GM19239 (cell line): ENCODE data around the gene ATOH8.

Experiments
- DNase-seq: peaks from one replicate; pipeline ENCODE4 v3.0.0; 2011; ENCODE audit warnings: low spot score; ENCODE audit not compliant: insufficient read length
- FAIRE-seq: peaks from 2 replicates; lab custom pipeline; 2011; peaks lifted over from hg19 to GRCh38; lab: Jason Lieb, UNC

The ATOH8 gene

DNA sequence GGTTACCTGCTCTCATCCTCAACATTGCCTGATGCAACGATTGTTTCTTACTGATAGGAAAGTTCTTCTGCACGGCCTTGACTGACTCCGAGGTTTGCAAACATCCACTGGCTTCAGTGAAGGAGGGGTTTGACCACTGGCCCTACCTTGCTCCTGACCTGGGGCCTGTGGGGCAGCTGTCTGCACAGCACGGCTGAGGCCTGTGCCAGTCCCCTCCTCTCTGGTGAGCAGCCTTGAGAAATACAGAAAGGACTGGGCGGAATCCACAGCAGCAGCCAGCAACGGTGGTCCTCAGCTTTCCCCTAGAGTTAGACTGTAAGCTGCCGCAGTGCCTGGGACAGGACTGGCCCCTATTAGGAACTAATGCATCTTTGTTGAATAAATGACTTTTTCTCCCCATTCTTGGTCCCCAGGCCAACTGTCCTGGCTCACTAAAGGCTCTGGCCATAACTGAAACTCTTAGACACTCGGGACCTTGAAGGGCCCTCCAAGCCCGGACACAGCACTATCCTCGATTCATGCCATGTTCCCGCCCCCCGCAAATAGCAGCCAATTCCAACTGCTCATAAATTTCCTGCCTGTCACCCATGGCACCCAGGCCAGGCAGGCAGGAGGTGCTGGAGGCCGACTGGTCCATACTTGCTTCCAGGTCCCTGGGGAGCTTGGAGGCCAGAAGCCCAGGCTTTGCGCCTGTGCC, 26.7 kb downstream of the ATOH8 start:
- DNase-seq (no peak), FAIRE-seq (no peak)

DNA sequence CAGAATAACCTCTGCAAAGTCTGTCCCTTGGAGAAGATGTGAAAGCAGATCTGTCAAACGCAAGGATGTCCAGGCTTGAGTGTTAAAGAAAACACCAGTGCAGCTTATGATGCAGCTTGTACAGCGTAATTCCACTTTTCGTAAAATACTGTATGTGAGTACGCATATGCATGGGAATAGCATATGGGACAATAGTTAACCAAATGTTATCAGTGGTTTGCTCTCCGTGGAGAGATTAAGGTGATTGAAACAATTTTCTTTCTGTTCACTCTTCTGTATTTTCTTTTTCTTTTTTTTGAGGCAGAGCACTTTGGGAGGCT, 27.2 kb downstream of the ATOH8 start:
- FAIRE-seq (no peak), DNase-seq (no peak)

DNA sequence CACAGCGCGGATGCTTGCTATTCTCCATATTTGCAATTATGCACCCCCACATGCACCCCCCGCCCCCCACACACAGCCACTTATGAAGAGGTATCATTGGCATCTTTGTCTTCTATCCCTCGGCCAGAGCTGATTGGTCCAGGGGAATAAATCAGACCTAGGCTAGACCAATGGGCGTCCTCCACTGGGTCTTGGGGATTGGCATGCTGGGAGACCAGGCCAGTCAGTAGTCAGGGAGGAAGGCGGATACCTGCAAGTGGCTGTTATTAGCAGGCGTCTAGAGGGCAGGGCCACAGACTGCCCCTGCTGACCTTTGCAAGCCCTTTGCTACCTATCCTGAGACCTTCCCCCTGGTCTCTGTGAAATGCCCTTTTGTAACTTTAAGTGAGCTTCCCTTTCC, 30.0 kb downstream of the ATOH8 start:
- FAIRE-seq (no peak), DNase-seq (no peak)

DNA sequence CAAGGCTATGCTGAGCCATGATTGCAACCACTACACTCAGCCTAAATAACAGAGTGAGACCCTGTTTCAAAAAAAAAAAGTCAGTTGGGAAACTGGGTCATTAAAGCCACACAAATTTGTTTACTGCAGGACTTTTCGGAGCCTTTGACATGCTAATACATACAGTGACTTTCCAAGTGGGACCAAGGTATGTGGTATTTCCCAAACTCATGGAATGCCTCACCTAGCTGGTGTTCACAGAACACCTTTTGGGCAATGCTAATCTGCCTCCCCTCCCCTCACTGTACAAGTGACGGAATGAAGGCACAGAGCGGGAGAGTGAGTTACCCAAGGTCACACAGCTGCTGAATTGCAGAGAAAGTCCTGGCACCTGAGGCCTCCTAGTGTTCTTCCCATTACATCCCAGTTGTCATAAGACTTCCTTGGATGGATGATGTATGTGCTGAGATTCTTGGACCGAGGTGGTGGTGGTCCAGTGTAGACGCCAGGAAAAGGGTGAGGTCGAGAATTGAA, 30.7 kb downstream of the ATOH8 start:
- DNase-seq = no peak
- FAIRE-seq = no peak

DNA sequence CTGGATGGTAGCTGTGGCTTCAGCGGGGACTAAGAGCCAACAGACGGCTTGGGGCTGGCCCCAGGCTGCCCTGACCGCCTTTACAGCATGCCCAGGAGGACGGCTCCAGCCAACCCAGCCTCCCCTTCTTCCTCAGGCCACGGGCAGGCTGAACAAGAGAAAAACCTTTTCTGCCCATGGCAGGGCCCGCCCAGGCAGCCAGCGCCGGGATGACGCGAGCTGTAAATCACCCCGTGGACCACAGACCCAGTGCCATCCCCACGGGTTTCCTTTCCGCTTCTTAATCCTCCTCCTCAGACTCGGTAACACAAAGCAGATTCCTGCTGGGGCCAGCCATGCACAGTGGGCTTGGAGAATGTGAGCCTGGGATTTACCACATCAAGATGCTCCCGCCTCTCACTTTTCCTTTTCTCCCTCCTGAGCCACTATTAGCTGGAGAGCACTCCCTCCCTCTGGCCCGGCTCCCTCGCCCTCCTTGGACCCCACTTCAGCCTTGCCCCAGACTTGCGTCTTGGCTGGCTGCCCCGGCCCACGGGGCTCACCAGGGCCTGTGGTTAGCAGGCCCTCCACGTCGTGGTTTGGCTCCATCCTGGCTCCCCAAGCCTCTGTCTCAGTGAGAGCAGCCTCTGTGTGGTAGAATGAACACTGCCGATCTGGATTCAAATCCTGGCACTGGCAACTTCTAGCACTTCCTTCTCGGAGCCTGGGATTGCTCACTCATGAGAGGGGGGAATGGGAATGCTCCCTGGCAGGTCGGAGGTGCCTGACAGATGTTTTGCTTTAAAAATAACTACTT, 31.4 kb downstream of the ATOH8 start:
- DNase-seq = no peak
- no peak for FAIRE-seq

DNA sequence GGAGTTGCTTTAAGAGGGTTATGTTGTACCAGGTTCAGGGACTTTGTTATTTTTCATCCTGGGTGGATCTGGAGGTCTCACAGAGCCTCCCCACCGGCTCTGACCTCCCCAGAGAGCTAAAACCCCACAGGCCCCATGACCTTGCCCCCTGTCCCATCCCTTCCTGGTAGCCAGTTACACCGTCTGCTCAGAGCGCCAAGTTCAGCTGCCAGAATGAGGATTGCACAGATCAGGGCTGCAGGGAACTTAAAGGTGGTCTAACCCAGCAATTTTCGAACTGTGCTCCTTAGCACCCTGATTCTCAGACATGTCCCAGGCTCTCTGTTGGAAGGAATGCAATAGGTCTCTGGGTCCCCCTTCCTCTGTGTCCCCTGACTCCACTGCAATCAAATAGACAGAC, 32.1 kb downstream of the ATOH8 start:
- DNase-seq = no peak
- FAIRE-seq = no peak

DNA sequence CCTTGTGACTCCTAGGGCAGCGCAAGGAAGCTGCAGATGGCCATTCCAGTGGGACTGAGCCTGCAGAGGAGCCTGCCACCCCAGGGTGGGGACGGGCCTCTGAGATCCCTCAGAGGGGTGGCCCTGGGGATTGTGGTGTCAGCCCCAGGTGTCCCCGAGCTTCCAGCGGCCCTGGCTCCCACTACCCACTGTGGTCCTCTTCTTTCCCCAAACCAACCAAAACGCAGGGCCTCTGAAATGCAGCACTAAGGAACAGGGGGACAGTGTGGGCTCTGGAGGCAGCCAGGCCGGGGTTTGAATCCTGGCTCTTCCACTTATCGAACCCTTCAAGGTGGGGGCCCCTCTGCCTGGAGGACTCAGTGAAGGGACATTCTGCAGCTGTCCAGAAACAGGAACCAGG, 32.7 kb downstream of the ATOH8 start:
- FAIRE-seq (no peak), DNase-seq (no peak)

DNA sequence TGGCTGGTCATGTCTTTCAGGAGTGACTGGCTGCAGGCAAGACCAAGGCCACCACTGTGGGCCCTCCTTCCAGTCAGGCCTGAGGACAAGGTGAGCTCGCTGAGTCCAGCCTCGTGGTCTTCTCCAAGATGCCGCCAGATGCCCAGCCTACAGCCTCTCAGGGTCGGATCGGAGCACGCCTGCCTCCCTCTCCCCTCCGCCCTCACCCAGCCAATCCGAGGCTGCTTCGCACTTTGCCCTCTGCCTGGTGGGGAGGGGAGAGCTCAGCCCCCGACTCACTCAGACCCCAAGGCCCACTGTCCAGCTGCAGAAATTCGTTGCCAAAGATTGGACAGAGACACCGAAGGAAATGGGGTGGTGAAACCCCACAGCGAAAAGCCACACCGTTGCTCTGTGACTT, 33.1 kb downstream of the ATOH8 start:
- DNase-seq = no peak
- no peak for FAIRE-seq

DNA sequence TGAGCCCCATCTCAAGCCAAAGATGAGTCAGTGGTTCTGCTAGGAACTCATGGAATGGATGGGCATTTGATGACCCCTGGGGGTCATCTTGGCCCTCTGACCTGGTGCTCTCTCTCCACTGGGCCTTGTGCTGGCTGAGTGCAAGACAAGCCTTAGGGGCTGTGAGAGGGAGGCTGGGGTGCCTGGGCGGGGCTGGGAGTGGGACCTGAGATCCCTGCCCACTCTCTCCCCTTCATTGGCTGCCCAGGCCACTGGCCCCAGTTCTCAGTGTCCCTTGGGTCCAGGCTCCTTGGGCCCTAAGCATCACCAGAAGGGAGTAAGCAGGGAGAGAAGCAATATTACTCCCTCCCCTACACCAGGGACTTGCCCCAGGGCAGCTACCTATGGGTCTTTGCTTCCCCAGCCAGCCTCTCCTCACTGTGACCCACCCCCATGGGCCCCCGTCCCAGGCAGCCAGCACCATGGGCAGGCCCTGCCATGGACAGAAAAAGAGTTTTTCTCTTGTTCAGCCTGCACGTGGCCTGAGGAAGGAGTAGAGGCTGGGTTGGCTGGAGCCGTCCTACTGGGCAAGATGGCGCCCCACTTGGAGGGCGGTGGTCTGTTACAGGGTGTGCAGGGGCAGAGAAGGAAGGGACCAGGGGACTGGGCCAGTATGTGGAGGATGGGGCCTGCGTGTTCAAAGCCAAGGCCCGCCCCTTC, 33.6 kb downstream of the ATOH8 start:
- no peak for FAIRE-seq
- no peak for DNase-seq

DNA sequence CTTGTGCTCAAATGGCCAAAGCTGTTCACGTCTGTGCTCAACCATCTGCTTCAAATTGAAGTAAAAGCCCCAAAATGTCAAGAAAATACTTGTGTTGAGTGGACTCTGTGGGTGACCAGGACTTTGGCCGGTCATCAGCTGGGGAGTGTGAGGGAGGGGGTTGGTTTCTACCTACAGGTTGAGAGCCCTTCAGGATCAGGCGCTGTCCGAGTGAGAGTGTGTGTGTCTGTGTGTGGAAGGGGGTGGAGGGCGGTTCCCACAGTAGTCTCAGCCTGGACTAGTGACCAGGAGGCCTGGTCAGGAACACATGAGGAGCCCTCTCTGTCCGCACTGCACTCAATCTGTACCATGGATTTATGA, 34.2 kb downstream of the ATOH8 start:
- DNase-seq (no peak), FAIRE-seq (no peak)

DNA sequence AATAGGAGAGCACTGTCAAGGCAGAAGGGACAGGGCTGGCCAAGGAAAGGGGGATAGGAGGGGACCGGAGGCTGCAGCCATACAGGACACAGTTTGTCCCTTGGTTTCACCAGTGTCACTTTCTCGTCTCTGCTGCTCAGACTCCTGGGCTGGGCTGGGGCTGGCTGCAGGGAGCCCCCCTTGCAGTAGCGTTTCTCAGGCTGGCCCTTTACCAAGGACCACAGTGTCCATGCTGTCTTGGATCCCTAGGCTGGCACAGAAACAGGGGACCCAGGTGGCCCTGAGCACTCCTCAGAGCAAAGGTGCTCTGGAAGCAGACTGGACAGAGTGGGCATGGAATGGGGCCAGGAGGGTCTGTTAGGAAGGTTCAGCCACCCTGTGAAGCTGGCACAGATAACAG, 34.8 kb downstream of the ATOH8 start:
- FAIRE-seq (no peak), DNase-seq (no peak)

DNA sequence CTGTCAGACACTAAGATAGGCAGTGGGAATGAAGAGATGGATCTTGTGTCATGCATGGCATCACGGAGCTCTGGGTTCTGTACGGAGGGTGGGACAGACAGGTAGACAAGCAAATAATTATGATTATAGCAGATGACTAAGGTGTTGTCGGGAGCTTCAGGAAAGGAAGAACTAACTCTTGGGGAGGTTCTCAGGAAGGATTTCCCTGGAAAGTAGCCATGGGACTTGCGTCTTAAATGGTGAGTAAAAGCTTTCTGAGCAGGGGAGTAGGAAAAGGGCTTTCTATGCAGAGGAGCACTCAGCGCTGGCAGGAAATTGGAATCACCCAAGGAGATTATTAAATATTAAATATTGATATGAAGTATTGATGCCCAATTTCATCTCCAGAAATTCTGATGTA, 35.5 kb downstream of the ATOH8 start:
- FAIRE-seq (no peak), DNase-seq (no peak)

DNA sequence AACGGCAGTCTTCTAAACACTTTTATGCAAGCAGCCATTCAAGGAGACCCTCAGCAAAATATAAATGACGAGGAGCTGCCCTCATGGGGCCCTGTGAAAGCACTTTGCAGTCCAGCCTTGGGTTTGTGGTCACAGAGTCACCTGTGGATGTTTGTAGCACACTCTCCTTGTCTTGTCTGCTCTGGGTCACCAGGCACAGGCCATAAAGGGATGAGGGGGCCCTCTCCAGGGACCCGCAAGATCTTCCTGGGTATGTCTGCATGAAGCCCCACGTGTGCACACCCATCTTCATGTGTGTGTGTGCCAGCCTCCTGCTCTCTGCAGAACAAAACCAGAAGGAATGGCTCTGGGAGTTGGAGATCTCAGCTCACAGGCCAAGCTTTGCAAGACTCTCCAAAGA, 36.2 kb downstream of the ATOH8 start:
- FAIRE-seq (no peak), DNase-seq (no peak)

DNA sequence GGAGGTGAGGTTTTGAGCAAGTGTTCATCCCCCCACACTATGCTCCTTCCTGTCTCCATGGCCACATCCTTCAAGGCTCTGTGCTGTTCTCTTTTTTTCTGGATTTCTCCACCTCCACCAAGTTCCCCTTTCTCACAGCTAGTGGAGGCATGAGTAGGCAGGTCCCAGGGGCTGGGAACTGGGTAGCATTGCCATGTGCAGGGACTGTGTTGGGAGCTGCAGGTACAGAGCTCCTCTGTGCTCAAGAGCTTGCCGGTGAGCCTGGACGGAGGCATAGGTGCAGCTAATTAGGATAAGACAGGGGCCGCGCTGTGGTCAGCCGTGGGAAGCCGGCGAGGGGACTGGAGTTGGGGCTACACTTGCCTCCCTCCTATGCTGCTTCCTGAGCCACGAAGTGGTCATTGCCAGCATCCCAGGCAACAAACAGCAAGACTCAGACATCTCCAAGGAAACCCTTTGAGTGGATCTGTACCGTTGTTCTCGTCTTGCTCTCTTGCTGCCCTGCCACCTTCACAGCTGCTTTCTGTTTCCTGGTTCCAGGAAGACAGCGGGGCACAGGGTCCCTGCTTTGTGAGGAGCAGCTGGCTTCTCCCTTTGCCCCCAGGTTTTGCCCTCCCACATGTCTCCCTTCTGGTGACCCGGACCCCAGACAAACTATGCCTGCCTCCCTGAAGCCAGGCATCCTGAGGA, 36.9 kb downstream of the ATOH8 start:
- DNase-seq (no peak), FAIRE-seq (no peak)

DNA sequence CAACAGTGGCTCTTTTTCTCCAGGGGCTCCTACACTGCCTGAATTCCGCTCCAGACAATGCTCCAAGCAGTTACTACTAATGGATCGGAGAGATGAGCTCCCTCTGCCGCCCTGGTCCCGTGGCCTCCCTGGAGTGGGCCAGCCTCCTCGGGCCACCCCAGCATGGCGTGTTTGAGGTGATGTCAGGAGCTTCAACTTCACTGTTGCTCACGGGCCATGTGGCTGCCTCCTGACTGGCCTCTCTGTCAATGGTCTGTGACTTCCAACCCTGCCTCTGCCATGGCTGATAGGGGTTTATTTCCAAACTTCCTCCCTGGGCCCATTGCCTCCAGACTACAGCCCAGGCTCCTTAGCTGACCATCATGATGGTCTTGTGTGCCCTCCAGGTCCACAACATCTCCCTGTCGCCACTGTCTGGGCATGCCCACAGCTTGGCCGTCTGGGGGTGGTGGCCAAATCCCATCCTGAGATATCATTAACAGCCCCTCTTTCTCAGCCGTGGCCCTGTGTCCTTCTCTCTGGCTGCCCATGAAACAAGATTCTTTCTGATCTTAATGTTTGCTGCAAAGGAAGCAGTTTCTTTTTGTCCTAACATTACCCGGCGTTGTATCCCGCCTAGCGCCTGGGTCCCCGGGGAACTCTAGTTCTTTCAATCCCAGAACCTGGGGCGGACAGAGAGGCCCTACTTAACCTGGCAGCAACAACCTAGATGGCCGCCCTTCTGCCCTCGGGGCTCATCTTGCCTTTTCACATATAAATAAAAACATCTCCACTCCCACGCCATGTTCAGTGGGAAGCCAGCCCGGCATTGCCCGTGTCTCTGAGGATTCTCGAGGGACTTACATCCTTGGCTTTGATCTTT, 38.1 kb downstream of the ATOH8 start:
- no peak for FAIRE-seq
- no peak for DNase-seq

DNA sequence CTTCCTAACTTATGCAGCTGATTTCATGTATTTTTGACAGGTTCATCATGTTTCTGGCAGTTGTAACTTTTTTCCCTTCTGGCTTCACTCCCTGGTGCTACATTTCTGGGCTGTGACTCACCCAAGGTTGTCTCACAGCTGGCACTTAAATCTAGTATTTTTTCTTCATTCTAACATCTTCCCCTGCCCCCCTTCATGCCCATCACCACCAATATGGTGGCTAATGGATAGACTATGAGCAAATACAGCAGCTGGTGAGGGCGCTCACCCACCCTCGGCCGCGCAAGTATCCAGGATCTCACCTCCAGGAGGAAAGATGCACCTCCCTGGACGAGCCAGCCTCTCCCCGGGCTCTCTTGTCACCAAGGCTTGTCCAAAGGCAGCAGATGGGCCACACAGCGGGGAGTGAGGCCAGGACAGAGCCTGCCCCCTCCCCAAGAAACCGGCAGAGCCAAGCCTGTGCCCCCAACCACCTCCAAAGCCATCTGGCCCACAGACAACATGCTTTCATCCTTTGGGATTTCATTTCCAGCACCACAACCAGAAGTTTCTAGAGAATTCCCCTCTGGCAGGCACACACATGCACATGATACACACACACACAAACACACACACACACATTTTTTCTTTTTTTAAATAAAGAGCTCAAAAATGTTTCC, 39.1 kb downstream of the ATOH8 start:
- DNase-seq (no peak), FAIRE-seq (no peak)

DNA sequence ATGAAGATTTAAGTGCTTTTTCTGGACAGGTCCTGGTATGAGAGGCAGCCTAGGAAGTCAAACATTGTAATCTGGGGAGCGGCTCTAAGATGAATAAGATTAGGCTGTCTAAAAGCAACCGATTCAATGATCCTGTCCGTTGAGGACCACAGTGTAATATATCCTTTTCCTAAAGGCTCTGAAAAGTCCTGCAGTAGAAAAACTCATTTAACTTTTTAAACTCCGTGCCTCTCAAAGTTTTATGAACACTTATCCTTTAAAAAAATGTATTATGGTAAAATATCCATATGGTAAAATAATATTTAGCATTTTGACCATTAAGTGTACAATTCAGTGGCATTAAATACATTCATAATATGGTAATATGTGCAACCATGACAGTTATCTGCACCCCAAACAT, 39.8 kb downstream of the ATOH8 start:
- DNase-seq (no peak), FAIRE-seq (no peak)

DNA sequence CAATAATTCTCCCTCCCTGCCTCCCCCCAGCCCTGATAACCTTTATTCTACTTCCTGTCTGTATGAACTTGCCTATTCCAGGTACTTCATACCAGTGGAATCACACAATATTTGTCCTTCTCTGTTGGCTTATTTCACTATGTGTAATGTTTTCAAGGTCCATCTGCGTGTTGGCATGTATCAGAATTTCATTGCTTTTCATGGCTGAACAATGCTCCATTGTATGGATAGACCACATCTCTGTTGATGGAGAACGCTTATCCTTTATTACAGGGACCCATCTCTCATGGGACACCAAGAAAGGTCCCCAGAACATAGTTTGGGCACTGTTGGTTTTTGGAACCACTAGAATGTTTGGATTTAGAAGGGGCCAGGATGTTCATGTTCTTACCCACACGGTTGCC, 40.2 kb downstream of the ATOH8 start:
- DNase-seq (no peak), FAIRE-seq (no peak)

DNA sequence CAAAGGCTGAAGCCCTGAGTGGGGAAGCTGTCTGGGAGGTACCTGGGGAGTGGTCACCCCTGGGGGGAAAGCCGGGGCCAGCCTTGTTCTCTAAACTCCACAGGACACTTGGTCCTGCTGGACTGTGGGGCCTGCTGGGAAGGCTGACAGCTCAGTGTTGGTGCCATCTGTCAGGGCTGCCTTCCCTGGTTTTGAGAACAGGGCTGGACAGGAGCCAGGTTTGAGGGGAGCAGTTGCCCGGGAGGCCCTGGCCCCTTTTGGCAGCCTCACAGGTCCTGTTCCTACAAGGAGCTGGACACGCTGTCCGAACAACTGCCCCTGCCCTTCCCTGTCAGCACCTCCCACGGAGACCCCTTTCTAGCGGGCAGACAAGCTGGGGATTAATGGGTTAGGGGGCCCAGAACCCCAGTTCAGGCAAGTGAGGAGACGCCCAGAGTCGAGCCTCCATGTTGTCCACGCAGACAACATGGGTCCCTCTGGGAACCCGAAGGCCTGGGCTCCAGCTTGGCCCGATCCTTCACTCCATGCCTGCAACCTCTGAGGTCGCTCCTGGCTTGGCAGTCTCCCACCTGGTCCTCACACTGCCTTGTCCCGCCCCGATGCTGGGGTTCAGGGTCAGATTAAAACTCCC, 40.8 kb downstream of the ATOH8 start:
- DNase-seq = no peak
- no peak for FAIRE-seq
